IMR-90 (cell line): ENCODE measurements around the gene LGALS1. TPM values are rescaled to one million over a fixed set of nuclear protein-coding genes. Genes with fewer than 3 reads are reported as not detected.
A peak's percentile ranks its signal among the peaks of the same experiment; 100 is the strongest.

ENCODE experiments used
- ATAC-seq: fragments of 200-7000 bp; cut with Tn5 transposase; 2 replicates; pipeline ENCODE4 v1.9.1; 2020; ENCODE audit warnings: low read depth, mild to moderate bottlenecking, moderate library complexity
- BruUV-seq: library from RNA; stranded (reverse); fragments of 400-500 nt; replicated peaks from 2 replicates; lab custom pipeline; 2021; lab: Mats Ljungman, UMichigan
- CTCF ChIA-PET: fragments of 300-600 bp; formaldehyde crosslinking; extraction: SDS; loops from one replicate; lab custom pipeline; 2021; ENCODE audit warnings: antibody characterized with exemption; lab: Yijun Ruan, JAX
- POLR2A ChIA-PET: fragments of 300-600 bp; sonication (Branson Sonifier 250); formaldehyde crosslinking; loops from one replicate; lab custom pipeline; 2022; ENCODE audit warnings: antibody characterized with exemption; ENCODE audit not compliant: unreplicated experiment; lab: Charles Lee
- DNase-seq: peaks from one replicate; pipeline ENCODE4 v3.0.0; 2013
- H2AFZ ChIP-seq: replicated peaks from 2 replicates; pipeline ENCODE3; 2013; ENCODE audit warnings: low read length, mild to moderate bottlenecking; ENCODE audit not compliant: poor library complexity
- H2AK5ac ChIP-seq: 2 replicates; pipeline ENCODE4 v1.6.1; 2013; ENCODE audit warnings: low read depth, low read length, inconsistent platforms
- H2AK9ac ChIP-seq: replicated peaks from 2 replicates; pipeline ENCODE3; 2013; ENCODE audit warnings: mild to moderate bottlenecking, low read depth, low read length, moderate library complexity; ENCODE audit not compliant: poor library complexity
- H2BK120ac ChIP-seq: 2 replicates; pipeline ENCODE4 v1.6.1; 2013; ENCODE audit warnings: low read depth, low read length, inconsistent platforms
- H2BK15ac ChIP-seq: 3 replicates; pipeline ENCODE4 v1.6.1; 2013; ENCODE audit warnings: low read depth, low read length, inconsistent platforms
- H2BK20ac ChIP-seq: 2 replicates; pipeline ENCODE4 v1.6.1; 2013; ENCODE audit warnings: low read depth, mild to moderate bottlenecking, inconsistent platforms, low read length, moderate library complexity
- H2BK5ac ChIP-seq: 2 replicates; pipeline ENCODE4 v1.6.1; 2013; ENCODE audit warnings: mild to moderate bottlenecking, low read depth, low read length, inconsistent platforms; ENCODE audit not compliant: poor library complexity, severe bottlenecking
- H3K14ac ChIP-seq: replicated peaks from 2 replicates; pipeline ENCODE4 v1.6.1; 2013; ENCODE audit warnings: low read depth, low read length, inconsistent platforms
- H3K18ac ChIP-seq: 2 replicates; pipeline ENCODE4 v1.6.1; 2013; ENCODE audit warnings: low read depth, low read length, control low read depth
- H3K23ac ChIP-seq: 2 replicates; pipeline ENCODE4 v1.6.1; 2013; ENCODE audit warnings: low read depth, low read length, inconsistent platforms
- H3K27ac ChIP-seq: 2 replicates; pipeline ENCODE4 v1.5.1; 2013; ENCODE audit warnings: mild to moderate bottlenecking, control low read depth, low read length; ENCODE audit not compliant: insufficient read depth
- H3K27me3 ChIP-seq: 2 replicates; pipeline ENCODE4 v1.6.1; 2013; ENCODE audit warnings: low read length; ENCODE audit not compliant: control insufficient read depth, insufficient read depth
- H3K36me3 ChIP-seq: 2 replicates; pipeline ENCODE4 v1.6.1; 2013; ENCODE audit warnings: low read length, mixed read lengths; ENCODE audit not compliant: control insufficient read depth, insufficient read depth
- H3K4ac ChIP-seq: 2 replicates; pipeline ENCODE4 v1.6.1; 2013; ENCODE audit warnings: low read depth, low read length, inconsistent platforms
- H3K4me1 ChIP-seq: 2 replicates; pipeline ENCODE4 v1.6.1; 2013; ENCODE audit warnings: low read length, mixed read lengths; ENCODE audit not compliant: control insufficient read depth, insufficient read depth
- H3K4me2 ChIP-seq: 2 replicates; pipeline ENCODE4 v1.6.1; 2013; ENCODE audit warnings: low read depth, mild to moderate bottlenecking, control low read depth, low read length, moderate library complexity
- H3K4me3 ChIP-seq: 2 replicates; pipeline ENCODE4 v1.5.1; 2013; ENCODE audit warnings: low read depth, mild to moderate bottlenecking, control low read depth, low read length, moderate library complexity; ENCODE audit not compliant: insufficient read depth
- H3K56ac ChIP-seq: 2 replicates; pipeline ENCODE4 v1.6.1; 2013; ENCODE audit warnings: low read length, inconsistent platforms; ENCODE audit not compliant: insufficient read depth; ENCODE audit errors: extremely low read depth
- H3K79me1 ChIP-seq, 2 experiments: 2 replicates each; pipeline ENCODE4 v1.6.1; 2013; ENCODE audit warnings: low read length in 2 of 2, inconsistent platforms in 1 of 2, low read depth in 1 of 2
- H3K9ac ChIP-seq: 2 replicates; pipeline ENCODE4 v1.6.1; 2013; ENCODE audit warnings: low read depth, low read length, control low read depth
- H3K9me1 ChIP-seq: 2 replicates; pipeline ENCODE4 v1.6.1; 2013; ENCODE audit warnings: low read length, inconsistent platforms; ENCODE audit not compliant: insufficient read depth
- H3K9me3 ChIP-seq: 2 replicates; pipeline ENCODE4 v1.6.1; 2013; ENCODE audit warnings: low read length; ENCODE audit not compliant: control insufficient read depth, insufficient read depth
- H4K20me1 ChIP-seq: 2 replicates; pipeline ENCODE4 v1.6.1; 2013; ENCODE audit warnings: low read length, inconsistent platforms; ENCODE audit not compliant: insufficient read depth
- H4K5ac ChIP-seq: 2 replicates; pipeline ENCODE4 v1.6.1; 2013; ENCODE audit warnings: mild to moderate bottlenecking, low read depth, low read length, control low read depth
- H4K8ac ChIP-seq, 2 experiments: 2 replicates each; pipeline ENCODE4 v1.6.1; 2013; ENCODE audit warnings: low read depth in 2 of 2, low read length in 2 of 2, control low read depth in 1 of 2, inconsistent platforms in 1 of 2
- H4K91ac ChIP-seq: 2 replicates; pipeline ENCODE4 v1.6.1; 2013; ENCODE audit warnings: low read depth, low read length, inconsistent platforms; ENCODE audit not compliant: insufficient read depth
- BHLHE40 ChIP-seq: fragments of 150-350 bp; IDR thresholded peaks from 2 replicates; pipeline ENCODE4 v1.6.1; 2016; ENCODE audit warnings: mild to moderate bottlenecking, low read depth, low read length
- ELK1 ChIP-seq: fragments of 150-350 bp; IDR thresholded peaks from 2 replicates; pipeline ENCODE4 v1.6.1; 2016; ENCODE audit warnings: low read depth, mild to moderate bottlenecking, low read length, moderate library complexity, borderline replicate concordance
- SMC3 ChIP-seq: fragments of 150-350 bp; IDR thresholded peaks from 2 replicates; pipeline ENCODE4 v1.6.1; 2016; ENCODE audit warnings: low read depth, mild to moderate bottlenecking, antibody characterized with exemption, low read length, moderate library complexity
- WGBS, 2 experiments: methylation state at CpG; one replicate each; pipeline versions ENCODE4 v1.1.5 to v1.1.7; 2013; ENCODE audit warnings: missing lambda C conversion rate in 2 of 2; ENCODE audit not compliant: insufficient read length in 1 of 2; ENCODE audit errors: extremely low coverage in 2 of 2; 5-methylcytosine and 5-hydroxymethylcytosine counted together
- dilution Hi-C: fragments of 300-500 bp; cut with HindIII; formaldehyde crosslinking; loops from one replicate; pipeline ENCODE4 v1.14.3; 2018; ENCODE audit warnings: low sequenced_read_pairs; ENCODE audit not compliant: unreplicated experiment
- in situ Hi-C: fragments of 300-500 bp; cut with MboI; formaldehyde crosslinking; loops from 3 replicates; pipeline ENCODE4 v1.14.3; 2019; ENCODE audit warnings: low sequenced_read_pairs, inconsistent platforms, mixed read lengths
- intact Hi-C: fragments of 100-400 bp; cut with micrococcal nuclease; formaldehyde crosslinking; loops from 2 replicates; pipeline ENCODE4 v1.10.0; 2022
- polyA plus RNA-seq, 3 experiments: library from polyadenylated mRNA; depleted of rRNA; stranded (reverse); fragments of >200 nt; gene quantifications; 2 replicates each; pipeline ENCODE4 v1.2.3, GENCODE V29; 2012; ENCODE audit warnings: low replicate concordance in 1 of 3
- total RNA-seq: library from RNA; depleted of rRNA; stranded (reverse); fragments of >200 nt; gene quantifications from 2 replicates; pipeline ENCODE4 v1.2.3, GENCODE V29; 2012
- TF ChIP-seq, protein P1 (sequence below): conservative IDR thresholded peaks from 2 replicates; pipeline ENCODE4 v1.5.1; 2012; ENCODE audit warnings: mild to moderate bottlenecking, low read depth, low read length, improper control_type of control experiment
- TF ChIP-seq, protein P2 (sequence below): fragments of 150-350 bp; IDR thresholded peaks from 2 replicates; pipeline ENCODE4 v1.6.1; 2017; ENCODE audit warnings: mild to moderate bottlenecking, antibody characterized with exemption, low read length, low read depth

The LGALS1 gene
- total and polyA plus RNA-seq, 2 of the 4 experiments (the other 2 are of a cell fraction), result 11,896 to 15,383 TPM

GRCh38 chr22:37674248-37674647 is 1.2 kb upstream of the LGALS1 start:
- Histone ChIP-seq H3K4me3 (no peak overlapping the region), H3K9ac (peak overlapping the region; percentile 16; the same call in 1 of the 2 replicates), H3K23ac (peak overlapping the region; percentile 38; the same call in 1 of the 2 replicates), H3K56ac (no peak overlapping the region; the same call in 1 of the 2 replicates), H3K27me3 (no peaks in the 10 kb centered on the region), H2BK5ac (peak overlapping the region; percentile 66), H3K4ac (peak overlapping the region; percentile 90), H3K36me3 (peaks cover 20% of the 10 kb centered on the region), H2BK15ac (peak overlapping the region; percentile 89; the same call in 2 of the 3 replicates), H3K18ac (peak overlapping the region; percentile 53; the same call in 1 of the 2 replicates), H2BK120ac (peak overlapping the region; percentile 44), H3K79me1 (peaks cover 9 to 65% of the 10 kb centered on the region in 2 experiments; a peak in 3 of 4 replicates), H4K20me1 (peaks cover 43% of the 10 kb centered on the region), H3K9me3 (no peaks in the 10 kb centered on the region), H3K9me1 (no peaks in the 10 kb centered on the region; the same call in 1 of the 2 replicates), H3K4me1 (peaks cover 11% of the 10 kb centered on the region), H4K91ac (peak overlapping the region; percentile 90), H3K4me2 (no peak overlapping the region), H3K14ac (peak overlapping the region; percentile 91), H4K8ac (peak overlapping the region; percentile 66 to 75), H2BK20ac (peak overlapping the region; percentile 61), H2AFZ (no peak overlapping the region), H4K5ac (peak overlapping the region; percentile 91), H3K27ac (peak overlapping the region; percentile 84), H2AK5ac (peak overlapping the region; percentile 47), H2AK9ac (peak overlapping the region; percentile 92)
- no peak for DNase-seq
- ChIA-PET POLR2A (no interaction called here), CTCF (no interaction called here)
- dilution Hi-C loops (no loop called here), intact Hi-C loops (no loop called here), in situ Hi-C loops (no loop called here)
- WGBS, 2 experiments, result no CpG with 5 or more reads among the region's 12 CpGs
- TF ChIP-seq, protein P1, sequence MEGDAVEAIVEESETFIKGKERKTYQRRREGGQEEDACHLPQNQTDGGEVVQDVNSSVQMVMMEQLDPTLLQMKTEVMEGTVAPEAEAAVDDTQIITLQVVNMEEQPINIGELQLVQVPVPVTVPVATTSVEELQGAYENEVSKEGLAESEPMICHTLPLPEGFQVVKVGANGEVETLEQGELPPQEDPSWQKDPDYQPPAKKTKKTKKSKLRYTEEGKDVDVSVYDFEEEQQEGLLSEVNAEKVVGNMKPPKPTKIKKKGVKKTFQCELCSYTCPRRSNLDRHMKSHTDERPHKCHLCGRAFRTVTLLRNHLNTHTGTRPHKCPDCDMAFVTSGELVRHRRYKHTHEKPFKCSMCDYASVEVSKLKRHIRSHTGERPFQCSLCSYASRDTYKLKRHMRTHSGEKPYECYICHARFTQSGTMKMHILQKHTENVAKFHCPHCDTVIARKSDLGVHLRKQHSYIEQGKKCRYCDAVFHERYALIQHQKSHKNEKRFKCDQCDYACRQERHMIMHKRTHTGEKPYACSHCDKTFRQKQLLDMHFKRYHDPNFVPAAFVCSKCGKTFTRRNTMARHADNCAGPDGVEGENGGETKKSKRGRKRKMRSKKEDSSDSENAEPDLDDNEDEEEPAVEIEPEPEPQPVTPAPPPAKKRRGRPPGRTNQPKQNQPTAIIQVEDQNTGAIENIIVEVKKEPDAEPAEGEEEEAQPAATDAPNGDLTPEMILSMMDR, result no peak
- TF ChIP-seq, protein P2, sequence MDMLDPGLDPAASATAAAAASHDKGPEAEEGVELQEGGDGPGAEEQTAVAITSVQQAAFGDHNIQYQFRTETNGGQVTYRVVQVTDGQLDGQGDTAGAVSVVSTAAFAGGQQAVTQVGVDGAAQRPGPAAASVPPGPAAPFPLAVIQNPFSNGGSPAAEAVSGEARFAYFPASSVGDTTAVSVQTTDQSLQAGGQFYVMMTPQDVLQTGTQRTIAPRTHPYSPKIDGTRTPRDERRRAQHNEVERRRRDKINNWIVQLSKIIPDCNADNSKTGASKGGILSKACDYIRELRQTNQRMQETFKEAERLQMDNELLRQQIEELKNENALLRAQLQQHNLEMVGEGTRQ, result no peak
- TF ChIP-seq ELK1 (no peak), SMC3 (no peak), BHLHE40 (no peak)
- no TSS peak for BruUV-seq
- no peak for ATAC-seq
